ENCODE data around the gene EBF4.

DNA sequence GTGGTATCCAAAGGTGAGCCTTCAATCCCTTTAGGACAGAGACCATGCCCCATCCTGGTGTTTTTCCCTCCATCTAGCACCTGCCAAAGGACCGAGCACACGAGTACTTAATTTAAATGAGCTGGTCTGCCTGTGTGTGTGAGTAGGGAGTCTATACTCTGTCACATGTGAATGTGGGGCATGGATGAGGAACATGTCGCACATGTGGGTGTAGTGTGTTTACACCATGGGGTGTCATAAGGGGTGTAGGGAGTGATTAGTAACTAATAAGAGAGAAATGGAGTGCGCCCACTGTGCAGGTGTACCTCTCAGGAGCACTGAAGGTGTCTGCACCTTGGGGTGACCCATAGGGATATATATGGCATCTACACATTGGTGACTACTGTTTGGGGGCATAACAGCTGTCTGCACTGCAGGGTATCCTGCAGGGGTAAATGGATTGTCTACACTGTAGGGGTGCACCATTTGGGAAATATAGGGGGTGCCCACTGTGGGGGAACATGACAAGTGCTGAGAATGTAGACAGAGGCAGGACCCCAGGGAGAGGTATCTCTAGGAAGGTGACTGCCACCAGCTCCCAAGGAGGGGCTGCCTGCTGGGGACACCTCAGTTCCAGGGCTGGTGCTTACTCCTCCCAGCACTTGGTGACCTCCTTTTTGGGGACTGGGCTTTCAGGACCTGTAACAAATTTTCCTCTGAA is 53.5 kb downstream of the EBF4 start:
- TF ChIP-seq, protein P1, sequence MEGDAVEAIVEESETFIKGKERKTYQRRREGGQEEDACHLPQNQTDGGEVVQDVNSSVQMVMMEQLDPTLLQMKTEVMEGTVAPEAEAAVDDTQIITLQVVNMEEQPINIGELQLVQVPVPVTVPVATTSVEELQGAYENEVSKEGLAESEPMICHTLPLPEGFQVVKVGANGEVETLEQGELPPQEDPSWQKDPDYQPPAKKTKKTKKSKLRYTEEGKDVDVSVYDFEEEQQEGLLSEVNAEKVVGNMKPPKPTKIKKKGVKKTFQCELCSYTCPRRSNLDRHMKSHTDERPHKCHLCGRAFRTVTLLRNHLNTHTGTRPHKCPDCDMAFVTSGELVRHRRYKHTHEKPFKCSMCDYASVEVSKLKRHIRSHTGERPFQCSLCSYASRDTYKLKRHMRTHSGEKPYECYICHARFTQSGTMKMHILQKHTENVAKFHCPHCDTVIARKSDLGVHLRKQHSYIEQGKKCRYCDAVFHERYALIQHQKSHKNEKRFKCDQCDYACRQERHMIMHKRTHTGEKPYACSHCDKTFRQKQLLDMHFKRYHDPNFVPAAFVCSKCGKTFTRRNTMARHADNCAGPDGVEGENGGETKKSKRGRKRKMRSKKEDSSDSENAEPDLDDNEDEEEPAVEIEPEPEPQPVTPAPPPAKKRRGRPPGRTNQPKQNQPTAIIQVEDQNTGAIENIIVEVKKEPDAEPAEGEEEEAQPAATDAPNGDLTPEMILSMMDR (conservative IDR thresholded peaks at IDR 0.05), result no peak
- no peak for TF ChIP-seq ZFX (IDR thresholded peaks at IDR 0.05)

All from C4-2B (cell line).